Measurements from ENCODE around the gene CEACAM1.
"Not testable (repeated sequence)": the region's sequence is repeated elsewhere in the genome, so short reads cannot be mapped to it uniquely, and the experiment has no call there.

CEACAM1 gene

DNA sequence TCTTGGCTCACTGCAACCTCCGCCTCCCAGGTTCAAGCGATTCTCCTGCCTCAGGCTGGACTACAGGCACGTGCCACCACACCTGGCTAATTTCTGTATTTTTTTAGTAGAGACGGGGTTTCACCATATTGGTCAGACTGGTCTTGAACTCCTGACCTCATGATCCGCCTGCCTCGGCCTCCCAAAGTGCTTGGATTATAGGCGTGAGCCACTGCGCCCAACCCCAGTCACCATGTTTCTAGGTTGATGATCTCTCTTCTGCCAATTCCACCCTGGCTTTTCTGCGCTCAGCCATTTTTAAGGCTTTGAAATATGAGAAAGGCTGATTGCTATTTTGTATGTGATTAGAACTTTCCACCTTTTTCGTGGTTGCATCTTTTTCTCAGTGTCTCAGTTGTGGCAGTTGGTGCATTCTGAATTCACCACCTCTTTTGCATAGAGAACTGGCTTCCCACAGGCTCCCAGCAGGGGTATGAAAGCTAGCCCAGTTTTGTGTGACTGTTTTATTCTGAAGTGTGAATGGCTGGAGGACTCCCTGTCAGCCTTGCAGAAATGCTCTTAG, 15.5 kb downstream of the CEACAM1 start:
- no peak for DNase-seq (ENCODE audit: low read depth in 2 of 3, low spot score in 2 of 3)

DNA sequence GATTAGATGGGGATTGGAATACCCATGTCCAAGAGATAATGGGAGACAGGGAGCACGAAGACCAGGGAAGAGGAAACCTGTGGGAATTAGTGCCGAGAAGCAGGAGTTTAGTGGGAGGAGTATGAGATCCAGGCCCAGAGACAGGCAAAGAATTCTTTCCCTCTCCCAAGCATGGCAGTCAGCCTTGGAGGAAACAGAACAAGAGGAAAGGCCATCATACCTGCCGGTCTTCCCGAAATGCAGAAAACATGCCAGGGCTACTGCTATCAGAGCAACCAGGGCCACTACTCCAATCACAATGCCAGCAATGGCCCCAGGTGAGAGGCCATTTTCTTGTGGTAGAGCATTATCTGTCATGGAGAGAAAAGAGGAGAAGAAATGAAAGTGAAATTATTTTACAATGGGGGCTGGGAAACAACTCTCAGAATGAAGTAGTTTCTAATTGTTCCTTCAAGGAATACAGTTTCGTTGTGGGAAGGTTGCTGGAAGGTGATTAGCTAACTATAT, 16.1 kb downstream of the CEACAM1 start:
- no peak for DNase-seq (ENCODE audit: low read depth in 2 of 3, low spot score in 2 of 3)

DNA sequence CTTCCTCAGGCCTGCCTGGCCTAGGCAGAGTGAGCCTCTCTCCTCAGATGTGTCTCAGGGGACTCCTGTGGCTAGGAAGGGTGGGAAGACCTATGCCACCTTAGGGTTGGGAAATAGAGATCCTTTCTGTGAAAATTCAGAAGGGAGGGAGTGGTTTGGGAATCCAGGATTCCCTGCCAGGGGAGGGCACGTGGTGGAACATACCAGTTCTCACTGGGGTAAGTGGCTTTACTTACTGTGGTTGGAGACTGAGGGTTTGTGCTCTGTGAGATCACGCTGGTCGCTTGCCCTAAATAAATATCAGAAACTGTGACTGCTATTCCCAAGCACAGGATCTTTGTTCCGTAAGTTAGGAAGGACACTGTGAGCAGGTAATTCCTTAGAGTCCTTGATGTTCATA, 16.9 kb downstream of the CEACAM1 start:
- DNase-seq (ENCODE audit: low read depth in 2 of 3, low spot score in 2 of 3) = no peak

DNA sequence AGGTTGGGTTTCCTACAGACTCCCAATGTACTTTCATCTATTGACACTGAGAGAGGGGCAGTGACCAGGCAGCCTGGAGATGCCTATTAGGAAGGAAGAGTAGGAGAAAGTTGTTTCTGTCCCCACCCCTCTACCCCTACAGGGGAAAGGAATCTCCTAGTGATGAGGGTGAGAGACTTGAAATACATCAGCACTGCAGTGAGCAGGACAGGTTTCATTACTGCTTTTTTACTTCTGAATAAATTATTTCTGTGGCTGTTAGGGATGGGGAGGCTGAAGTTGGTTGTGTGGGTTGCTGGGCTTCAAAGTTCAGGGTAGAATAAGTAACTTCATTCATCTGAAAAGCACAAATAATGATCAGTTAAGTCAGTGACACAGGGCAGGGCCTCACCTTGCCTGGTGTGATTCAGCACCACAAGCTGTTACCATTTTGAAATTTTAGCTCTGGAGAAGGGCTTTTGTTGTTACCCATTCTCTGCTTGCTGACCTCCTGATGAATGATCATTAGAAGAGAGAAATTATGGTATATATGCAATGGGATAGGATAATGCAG, 19.3 kb downstream of the CEACAM1 start:
- no peak for DNase-seq (ENCODE audit: low read depth in 2 of 3, low spot score in 2 of 3)

DNA sequence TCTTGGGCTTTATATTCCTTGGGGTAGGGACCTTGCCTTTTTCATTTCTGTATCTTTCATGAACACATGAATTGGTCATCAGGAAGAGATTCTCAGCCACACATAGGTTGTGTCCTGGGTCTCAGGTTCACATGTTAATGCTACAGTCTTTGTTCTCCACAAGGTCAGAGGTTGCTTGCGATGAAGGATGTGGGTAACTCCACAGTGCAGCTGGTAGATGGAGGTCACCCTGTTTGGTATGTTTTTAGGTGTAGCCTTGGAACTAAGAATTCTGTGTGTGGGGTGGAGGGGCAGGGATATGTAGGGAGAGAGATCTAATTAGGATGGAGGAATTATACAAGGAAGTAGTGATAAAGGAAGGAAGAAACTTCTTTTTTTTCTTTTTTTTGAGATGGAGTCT, 23.2 kb downstream of the CEACAM1 start:
- DNase-seq (ENCODE audit: low read depth in 2 of 3, low spot score in 2 of 3) = no peak

DNA sequence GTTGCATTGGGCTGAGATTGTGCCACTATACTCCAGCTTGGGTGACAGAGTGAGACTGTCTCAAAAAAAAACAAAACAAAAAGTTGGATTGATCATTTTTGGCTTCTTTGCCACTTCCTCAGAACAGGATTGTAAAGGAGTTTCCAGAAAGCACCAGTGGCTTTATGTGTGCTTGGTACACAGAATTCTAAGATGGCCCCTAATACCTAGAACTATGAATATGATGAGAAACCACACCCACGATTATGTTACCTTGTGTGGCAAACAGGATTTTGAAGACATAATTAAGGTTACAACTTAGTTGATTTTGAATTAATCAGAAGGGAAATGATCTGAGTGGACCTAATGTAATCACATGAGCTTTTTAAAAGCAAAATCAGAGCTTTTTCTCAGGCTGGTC, 26.5 kb downstream of the CEACAM1 start:
- DNase-seq (ENCODE audit: low read depth in 2 of 3, low spot score in 2 of 3) = no peak

DNA sequence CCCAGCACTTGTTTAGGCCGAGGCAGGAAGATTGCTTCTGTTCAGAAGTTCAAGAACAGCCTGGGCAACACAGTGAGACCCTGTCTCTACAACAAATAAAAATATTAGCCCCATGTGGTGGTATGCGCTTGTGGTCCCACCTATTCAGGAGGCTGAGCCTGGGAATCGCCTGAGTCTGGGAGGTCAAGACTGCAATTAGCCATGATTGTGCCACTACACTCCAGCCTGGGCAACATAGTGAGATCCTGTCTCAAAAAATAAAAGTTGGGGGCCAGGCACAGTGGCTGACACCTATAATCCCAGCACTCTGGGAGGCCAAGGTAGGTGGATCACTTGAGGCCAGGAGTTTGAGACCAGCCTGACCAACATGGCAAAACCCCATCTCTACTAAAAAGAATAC, 27.0 kb downstream of the CEACAM1 start:
- DNase-seq (ENCODE audit: low read depth in 2 of 3, low spot score in 2 of 3) = not testable (repeated sequence)

DNA sequence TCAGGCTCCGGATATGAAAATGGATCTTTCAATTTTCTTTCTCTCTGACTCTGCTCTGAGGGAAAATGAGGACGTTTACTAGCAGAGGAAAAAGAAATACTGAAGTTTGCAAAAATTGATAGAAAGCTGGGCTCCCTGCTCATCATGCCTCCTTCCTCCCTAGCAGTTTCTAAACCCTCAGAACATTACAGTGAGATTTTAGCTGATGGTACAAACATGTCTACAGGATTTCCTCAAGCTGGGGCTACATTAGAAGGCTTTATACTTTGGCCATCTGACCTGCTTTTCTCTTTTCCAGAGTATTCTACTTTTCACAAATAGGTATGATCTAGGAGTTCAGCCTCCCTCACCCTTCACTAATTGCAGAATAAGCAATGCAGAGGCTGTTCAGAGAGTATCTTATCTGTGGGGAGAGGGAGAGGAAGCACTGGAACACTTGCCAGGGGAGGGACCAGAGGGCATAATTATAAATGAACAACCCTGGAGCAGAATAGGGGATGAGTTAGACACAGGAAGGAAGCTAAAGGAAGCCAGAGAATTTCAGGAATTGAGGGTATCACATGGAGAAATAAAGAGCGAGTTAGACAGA, 30.0 kb downstream of the CEACAM1 start:
- no peak for DNase-seq (ENCODE audit: low read depth in 2 of 3, low spot score in 2 of 3)

DNA sequence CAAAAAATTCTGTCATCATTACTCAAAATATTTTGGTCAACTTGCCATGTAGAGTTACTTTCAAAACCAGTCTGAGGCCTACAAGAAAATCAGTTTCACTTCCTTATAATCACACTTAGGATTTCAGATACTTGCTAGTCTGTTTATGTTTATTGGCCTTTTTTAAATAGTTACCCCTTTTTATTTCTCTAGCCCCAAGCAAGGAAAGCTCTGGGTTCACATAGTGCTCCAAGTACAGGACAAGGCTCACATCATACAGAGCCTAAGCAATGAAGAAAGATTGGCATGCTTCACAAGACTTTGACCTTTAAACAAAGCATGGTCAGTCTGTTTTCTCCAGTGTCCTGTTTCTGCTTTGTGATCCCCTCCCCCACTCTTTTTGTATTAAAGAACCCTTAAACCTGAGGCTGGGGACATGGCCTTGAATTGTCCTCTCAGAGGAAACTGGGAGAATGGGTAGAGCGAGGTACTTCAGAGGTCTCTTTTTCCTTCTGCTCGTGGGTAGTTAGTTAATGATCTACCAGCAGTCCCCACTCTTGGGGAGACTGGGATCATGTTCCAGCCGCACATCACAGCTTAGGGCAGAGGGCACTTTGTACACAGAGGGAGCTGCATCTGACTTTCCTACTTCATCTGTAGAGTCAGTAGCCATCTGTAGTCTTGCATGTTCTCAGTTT, 30.7 kb downstream of the CEACAM1 start:
- DNase-seq (ENCODE audit: low read depth in 2 of 3, low spot score in 2 of 3) = no peak

DNA sequence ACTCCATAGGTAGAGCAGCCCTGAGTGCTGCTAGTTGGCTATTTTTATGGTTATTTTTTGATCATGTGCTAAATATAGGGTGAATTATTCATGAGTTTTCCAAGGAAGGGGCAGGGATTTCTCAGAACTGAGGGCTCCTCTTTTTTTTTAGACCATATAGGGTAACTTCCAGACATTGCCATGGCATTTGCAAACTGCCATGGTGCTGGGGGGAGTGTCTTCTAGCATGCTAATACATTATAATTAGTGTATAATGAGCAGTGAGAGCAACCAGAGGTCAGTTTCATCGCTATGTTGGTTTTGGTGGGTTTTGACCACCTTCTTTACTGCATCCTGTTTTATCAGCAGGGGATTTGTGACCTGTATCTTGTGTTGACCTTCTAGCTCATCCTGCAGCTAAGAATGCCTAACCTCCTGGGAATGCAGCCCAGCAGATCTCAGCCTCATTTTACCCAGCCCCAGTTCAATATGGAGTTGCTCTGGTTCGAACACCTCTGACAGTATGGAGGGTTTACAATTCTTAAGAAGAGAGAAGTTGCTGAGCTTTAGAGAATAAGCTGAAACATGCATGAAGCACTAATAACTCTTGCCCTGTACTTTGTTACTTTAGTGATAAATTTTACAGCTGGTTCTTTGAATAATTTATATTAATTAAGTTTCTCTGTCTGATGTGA, 31.7 kb downstream of the CEACAM1 start:
- DNase-seq (ENCODE audit: low read depth in 2 of 3, low spot score in 2 of 3) = no peak

DNA sequence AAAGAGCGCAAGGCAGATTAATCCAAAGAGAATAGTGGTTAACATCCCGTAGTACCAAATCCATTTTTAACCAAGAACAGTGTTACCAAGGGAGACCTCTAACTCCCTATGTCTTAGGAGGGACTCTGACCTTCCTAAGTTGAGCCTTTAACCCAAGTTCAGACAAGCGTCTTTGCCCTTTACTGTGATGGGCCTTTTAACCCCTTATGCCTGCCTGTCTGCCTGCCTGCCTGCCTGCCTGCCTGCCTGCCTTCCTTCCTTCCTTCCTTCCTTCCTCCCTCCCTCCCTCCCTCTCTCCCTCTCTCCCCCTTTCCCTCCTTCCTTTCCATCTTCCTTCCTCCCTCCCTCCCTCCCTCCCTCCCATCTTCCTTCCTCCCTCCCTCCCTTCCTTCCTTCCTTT, 32.6 kb downstream of the CEACAM1 start:
- no peak for DNase-seq (ENCODE audit: low read depth in 2 of 3, low spot score in 2 of 3)

DNA sequence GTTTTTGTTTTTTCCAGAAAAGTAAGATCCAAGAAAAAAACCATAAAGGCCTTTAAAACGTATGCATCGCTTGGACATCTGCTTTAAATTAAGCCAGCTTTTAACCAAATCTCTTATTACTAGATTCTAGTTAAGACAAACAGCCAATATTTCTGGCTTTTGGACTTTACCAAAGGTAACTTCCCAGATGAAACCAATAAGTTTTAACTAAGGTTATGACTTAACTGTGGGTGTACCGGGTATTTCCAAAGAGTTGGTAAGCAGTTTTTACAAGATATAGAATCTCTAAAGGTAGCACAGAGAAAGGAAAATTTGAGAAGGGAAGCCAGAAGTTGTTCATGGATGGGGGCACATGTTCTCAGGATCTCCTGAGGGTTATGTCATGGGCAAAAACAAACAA, 34.0 kb downstream of the CEACAM1 start:
- no peak for DNase-seq (ENCODE audit: low read depth in 2 of 3, low spot score in 2 of 3)

DNA sequence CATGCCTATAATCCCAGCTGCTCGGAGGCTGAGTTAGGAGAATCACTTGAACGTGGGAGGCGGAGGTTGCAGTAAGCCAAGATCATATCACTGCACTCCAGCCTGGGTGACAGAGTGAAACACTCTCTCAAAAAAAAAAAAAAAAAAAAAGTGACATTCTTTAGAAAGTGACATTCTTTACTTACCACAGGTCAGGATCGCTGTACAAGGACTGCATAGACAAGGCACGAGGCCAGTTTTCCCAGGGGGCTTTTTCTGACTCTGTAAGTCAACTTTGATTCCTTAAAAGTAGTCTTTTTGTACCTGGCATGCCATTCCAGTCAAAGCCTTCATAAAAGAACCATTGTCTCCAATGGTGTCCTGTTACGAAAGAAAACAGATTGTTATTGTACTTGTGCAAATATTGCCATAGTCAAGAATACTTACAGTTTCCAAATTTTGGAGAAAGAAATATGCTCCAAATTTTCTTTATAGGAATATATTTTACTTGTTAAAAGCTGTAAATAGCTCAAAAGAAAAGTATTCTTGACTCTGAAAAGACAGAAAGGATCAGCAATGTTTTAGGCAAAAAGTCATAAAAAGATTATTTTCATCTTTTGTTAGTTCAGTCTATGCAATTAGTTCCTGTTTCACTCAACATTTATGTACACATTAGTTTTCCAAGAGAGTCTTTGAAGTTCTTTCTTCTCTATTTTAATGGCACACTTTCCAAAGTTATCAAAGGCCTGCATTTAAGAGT, 39.3 kb downstream of the CEACAM1 start:
- DNase-seq (ENCODE audit: low read depth in 2 of 3, low spot score in 2 of 3) = no peak

DNA sequence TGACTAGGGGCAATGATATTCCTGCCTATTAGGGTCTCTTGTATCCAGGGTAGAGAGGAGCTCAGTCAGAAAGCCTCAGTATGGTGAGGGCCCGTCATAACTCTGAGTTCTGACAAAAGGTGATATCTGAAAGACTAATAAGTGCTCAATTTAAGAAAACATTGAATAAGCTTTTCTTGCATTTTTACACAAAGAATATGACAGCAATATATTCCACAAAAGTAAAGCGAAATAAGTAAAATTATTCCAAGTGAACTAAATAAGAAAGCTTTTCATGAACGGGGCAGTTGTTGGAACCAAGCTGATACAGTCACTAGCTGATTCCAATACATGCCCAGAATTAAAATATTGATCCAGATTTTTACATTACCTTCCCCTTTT, 40.5 kb downstream of the CEACAM1 start:
- no peak for DNase-seq (ENCODE audit: low read depth in 2 of 3, low spot score in 2 of 3)

DNA sequence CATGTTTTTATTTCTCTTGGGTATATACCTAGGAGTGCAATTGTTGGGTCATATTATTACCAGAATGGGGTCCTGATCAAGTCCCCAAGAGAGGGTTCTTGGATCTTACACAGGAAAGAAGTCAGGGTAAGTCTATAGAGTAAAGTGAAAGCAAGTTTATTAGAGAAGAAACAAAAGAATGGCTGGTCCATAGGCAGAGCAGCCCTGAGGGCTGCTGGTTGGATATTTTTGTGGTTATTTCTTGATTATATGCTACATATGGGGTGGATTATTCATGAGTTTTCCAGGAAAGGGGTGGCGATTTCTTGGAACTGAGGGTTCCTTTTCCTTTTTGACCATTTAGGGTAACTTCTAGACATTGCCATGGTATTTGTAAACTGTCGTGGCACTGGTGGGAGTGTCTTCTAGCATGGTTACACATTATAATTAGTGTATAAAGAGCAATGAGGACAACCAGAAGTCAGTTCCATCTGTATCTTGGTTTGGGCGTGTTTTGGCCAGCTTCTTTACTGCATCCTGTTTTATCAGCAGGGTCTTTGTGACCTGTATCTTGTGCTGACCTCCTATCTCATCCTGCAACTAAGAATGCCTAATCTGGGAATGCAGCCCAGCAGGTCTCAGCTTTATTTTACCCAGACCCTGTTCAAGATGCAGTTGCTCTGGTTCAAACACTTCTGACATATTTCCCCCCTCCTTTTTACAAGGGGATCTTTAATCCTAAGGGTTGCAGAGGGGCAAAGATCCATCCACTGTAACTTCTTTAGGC, 41.1 kb downstream of the CEACAM1 start:
- DNase-seq (ENCODE audit: low read depth in 2 of 3, low spot score in 2 of 3) = no peak

DNA sequence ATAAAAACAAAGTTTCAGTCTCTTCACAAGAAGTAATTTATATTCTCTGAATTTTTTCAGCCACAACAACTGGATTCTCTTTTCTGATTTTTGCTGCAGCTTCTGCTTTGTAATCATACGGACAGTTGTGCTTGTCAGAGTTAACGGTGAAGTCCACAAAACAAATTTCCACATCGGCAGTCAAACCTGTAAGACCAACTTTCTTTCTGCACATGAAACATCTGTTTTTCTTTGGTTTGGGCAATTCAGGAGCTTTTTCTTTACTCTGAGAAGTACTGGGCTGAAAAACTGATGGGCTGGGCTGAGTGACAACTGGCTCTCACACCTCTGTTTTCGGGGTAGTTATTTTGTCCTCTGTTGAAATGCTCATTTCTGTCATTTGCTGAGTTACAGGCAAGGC, 43.2 kb downstream of the CEACAM1 start:
- not testable (repeated sequence) for DNase-seq (ENCODE audit: low read depth in 2 of 3, low spot score in 2 of 3)

DNA sequence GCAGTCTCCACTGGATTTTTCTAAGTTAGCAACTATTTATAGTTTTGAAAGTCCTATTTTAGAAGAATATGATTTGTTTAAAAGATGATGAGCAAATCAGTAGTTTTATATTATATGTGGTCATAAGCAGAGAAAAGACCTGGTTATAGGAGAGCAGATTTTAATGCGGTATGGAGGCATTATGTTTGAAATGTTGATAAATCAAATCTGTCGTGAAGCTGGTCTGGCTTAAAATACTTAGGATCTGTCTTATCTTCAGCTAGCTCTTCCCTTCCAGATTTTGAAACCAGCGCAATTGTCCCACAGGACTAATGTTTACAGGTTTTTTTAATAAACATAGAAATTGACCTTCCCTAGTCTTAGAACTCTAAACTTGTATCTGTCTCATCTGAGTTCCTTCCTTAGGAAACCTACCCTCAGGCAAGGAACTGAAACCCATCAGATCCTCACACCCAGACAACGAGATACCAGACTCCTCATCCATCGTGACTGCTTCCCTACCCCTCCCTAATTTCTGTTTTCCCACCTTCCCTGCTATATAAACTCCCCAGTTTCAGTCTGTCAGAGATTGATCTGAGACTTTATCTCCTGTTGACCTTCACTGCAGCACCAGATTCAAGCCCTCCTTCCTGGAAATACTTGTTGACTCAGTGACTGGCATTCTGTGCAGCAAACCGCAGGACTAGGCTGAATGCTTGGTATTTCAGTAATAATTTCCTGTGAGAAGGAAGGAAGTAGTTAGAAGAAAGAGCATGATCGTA, 47.8 kb downstream of the CEACAM1 start:
- peak in 1 of 3 experiments; percentile 14 for DNase-seq (ENCODE audit: low read depth in 2 of 3, low spot score in 2 of 3)

DNA sequence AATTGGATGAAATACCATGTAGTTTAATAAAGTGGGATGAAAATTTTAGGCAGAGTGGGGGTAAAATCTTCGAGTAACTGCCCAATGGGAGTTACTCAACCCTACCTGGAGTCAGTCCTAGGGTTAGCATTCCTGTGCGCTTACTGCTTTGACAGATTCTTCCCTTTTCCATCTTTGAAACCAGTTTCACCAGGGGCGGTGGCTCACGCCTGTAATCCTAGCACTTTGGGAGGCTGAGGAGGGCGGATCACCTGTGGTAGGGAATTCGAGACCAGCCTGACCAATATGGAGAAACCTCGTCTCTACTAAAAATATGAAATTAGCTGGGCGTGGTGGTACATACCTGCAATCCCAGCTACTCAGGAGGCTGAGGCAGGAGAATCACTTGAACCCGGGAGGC, 48.5 kb downstream of the CEACAM1 start:
- no peak for DNase-seq (ENCODE audit: low read depth in 2 of 3, low spot score in 2 of 3)

DNA sequence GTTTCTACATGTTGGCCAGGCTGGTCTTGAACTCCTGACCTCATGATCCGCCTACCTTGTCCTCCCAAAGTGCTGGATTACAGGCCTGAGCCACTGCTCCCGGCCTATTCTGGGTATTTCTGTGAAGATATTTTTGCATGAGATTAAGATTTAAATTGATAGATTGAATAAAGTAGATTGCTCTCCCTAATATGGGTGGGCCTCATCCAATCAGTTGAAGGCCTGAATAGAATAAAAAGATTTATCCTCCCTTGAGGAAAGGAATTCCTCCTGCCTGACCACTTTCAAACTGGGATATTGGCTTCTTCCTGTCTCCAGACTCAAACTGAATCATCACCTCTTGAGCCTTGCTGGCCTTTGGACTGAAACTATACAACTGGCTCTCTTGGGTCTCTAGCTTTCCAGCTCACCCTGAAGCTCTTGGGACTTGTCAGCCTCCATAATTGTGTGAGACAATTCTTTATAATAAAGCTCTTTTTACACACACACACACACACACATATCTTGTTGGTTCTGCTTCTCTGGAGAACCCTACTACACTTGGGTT, 49.4 kb downstream of the CEACAM1 start:
- DNase-seq (ENCODE audit: low read depth in 2 of 3, low spot score in 2 of 3) = no peak

All from activated CD8-positive, alpha-beta memory T cell treated with anti-CD3 and anti-CD28 coated beads for 48 hours (primary cell).